KOPT-K1 (cell line): ENCODE results near the gene CHURC1.
A peak's percentile ranks its signal among the peaks of the same experiment; 100 is the strongest.

Source experiments
- H3K27ac ChIP-seq: fragments of 200-600 bp; sonication (generic); 2 replicates; pipeline ENCODE4 v1.5.1; 2016; ENCODE audit warnings: antibody characterized with exemption, mild to moderate bottlenecking, low read depth, low read length; ENCODE audit not compliant: poor library complexity, severe bottlenecking
- H3K36me3 ChIP-seq: fragments of 200-600 bp; sonication (generic); 2 replicates; pipeline ENCODE4 v1.5.1; 2017; ENCODE audit warnings: antibody characterized with exemption, mild to moderate bottlenecking, low read length, moderate library complexity; ENCODE audit not compliant: insufficient read depth
- H3K9me3 ChIP-seq: fragments of 200-600 bp; sonication (generic); 2 replicates; pipeline ENCODE4 v1.5.1; 2017; ENCODE audit warnings: antibody characterized with exemption, low read length, mild to moderate bottlenecking; ENCODE audit not compliant: insufficient read depth, poor library complexity, severe bottlenecking

CHURC1 gene

GRCh38 chr14:64954491-64955240, 40.4 kb downstream of the CHURC1 start:
- H3K36me3 ChIP-seq, result peaks cover 67% of the 10 kb centered on the region
- no peaks in the 10 kb centered on the region for H3K9me3 ChIP-seq
- H3K27ac ChIP-seq, result no peak overlapping the region

GRCh38 chr14:64955297-64955696, 41.0 kb downstream of the CHURC1 start:
- Histone ChIP-seq H3K9me3 (no peaks in the 10 kb centered on the region), H3K27ac (no peak overlapping the region), H3K36me3 (peaks cover 60% of the 10 kb centered on the region)

GRCh38 chr14:64956697-64957406, 42.6 kb downstream of the CHURC1 start:
- Histone ChIP-seq H3K27ac (no peak overlapping the region), H3K9me3 (no peaks in the 10 kb centered on the region), H3K36me3 (peaks cover 45% of the 10 kb centered on the region; the same call in 1 of the 2 replicates)

GRCh38 chr14:64958201-64958600, 43.9 kb downstream of the CHURC1 start:
- no peaks in the 10 kb centered on the region for H3K9me3 ChIP-seq
- H3K36me3 ChIP-seq, result peaks cover 38% of the 10 kb centered on the region; the same call in 1 of the 2 replicates
- no peak overlapping the region for H3K27ac ChIP-seq

- no peak overlapping the region for H3K27ac ChIP-seq
- H3K36me3 ChIP-seq, result peaks cover 32% of the 10 kb centered on the region; the same call in 1 of the 2 replicates
- no peaks in the 10 kb centered on the region for H3K9me3 ChIP-seq
Observed at GRCh38 chr14:64958743-64959142, 44.5 kb downstream of the CHURC1 start.

GRCh38 chr14:64960762-64961276, 46.6 kb downstream of the CHURC1 start:
- Histone ChIP-seq H3K36me3 (peaks cover 22% of the 10 kb centered on the region; the same call in 1 of the 2 replicates), H3K9me3 (no peaks in the 10 kb centered on the region), H3K27ac (no peak overlapping the region)

GRCh38 chr14:64963611-64964010, 49.4 kb downstream of the CHURC1 start:
- Histone ChIP-seq H3K36me3 (0 out of 2 replicates have a peak, but pooled peaks cover 6% of the 10 kb centered on the region), H3K27ac (no peak overlapping the region), H3K9me3 (no peaks in the 10 kb centered on the region)

- no peaks in the 10 kb centered on the region for H3K36me3 ChIP-seq
- no peaks in the 10 kb centered on the region for H3K9me3 ChIP-seq
- no peak overlapping the region for H3K27ac ChIP-seq
Observed at GRCh38 chr14:64965356-64966000, 51.2 kb downstream of the CHURC1 start.

- Histone ChIP-seq H3K36me3 (no peaks in the 10 kb centered on the region), H3K27ac (no peak overlapping the region), H3K9me3 (no peaks in the 10 kb centered on the region)
Observed at GRCh38 chr14:64966976-64967375, 52.7 kb downstream of the CHURC1 start.

GRCh38 chr14:64968167-64968566, 53.9 kb downstream of the CHURC1 start:
- H3K36me3 ChIP-seq, result no peaks in the 10 kb centered on the region
- no peak overlapping the region for H3K27ac ChIP-seq
- no peaks in the 10 kb centered on the region for H3K9me3 ChIP-seq

- Histone ChIP-seq H3K27ac (no peak overlapping the region), H3K36me3 (no peaks in the 10 kb centered on the region), H3K9me3 (no peaks in the 10 kb centered on the region)
Observed at GRCh38 chr14:64968651-64969050, 54.4 kb downstream of the CHURC1 start.

- Histone ChIP-seq H3K9me3 (no peaks in the 10 kb centered on the region), H3K36me3 (no peaks in the 10 kb centered on the region), H3K27ac (no peak overlapping the region)
Observed at GRCh38 chr14:64970041-64970440, 55.8 kb downstream of the CHURC1 start.

- H3K9me3 ChIP-seq, result no peaks in the 10 kb centered on the region
- no peaks in the 10 kb centered on the region for H3K36me3 ChIP-seq
- no peak overlapping the region for H3K27ac ChIP-seq
Observed at GRCh38 chr14:64970776-64971477, 56.7 kb downstream of the CHURC1 start.

GRCh38 chr14:64971491-64971942, 57.3 kb downstream of the CHURC1 start:
- peak overlapping the region; percentile 53 for H3K27ac ChIP-seq
- H3K9me3 ChIP-seq, result no peaks in the 10 kb centered on the region
- no peaks in the 10 kb centered on the region for H3K36me3 ChIP-seq
